Raji (cell line): ENCODE results near the gene TMIGD2.

Source experiments
- POLR2A ChIP-seq: IDR thresholded peaks from 2 replicates; pipeline ENCODE4 v1.6.1; 2011; ENCODE audit warnings: low read depth, low read length, control low read depth; ENCODE audit not compliant: insufficient read depth

The TMIGD2 gene

DNA sequence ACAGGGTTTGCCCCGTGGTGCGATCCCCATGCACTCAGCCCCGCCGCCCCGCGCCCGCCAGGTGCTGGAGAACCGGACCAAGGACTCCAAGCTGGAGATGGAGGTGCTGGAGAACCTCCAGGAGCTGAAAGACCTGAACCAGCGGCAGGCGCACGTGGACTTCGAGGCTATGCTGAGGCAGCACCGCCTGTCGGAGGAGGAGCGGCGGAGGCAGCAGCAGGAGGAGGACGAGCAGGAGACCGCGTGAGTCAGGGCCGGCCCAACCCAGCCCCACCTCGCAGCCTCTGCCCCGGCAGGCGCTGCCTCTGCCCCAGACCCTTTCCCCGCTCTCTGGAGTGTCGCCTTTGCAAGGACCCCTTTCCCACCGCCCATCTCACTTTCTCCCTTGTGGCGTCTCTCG lies 44.0 kb downstream of the TMIGD2 start:
- TF ChIP-seq POLR2A: no peak

DNA sequence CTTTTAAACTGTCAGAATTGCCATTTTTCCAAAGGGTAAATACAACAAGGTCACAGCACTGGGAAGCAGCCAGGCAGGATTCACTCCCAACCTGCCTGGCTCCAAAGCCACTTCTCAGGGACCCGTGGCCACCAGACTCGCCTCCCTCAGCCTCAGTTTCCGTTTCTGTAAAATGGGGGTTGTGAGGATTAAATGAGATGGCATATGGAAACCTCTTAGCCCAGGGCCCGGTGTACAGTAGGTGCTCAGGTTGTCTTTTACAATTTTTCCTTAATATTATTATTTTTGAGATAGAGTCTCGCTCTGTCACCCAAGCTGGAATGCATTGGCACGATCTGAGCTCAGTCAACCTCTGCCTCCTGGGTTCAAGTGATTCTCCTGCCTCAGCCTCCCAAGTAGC lies 45.2 kb downstream of the TMIGD2 start:
- TF ChIP-seq POLR2A: no peak

DNA sequence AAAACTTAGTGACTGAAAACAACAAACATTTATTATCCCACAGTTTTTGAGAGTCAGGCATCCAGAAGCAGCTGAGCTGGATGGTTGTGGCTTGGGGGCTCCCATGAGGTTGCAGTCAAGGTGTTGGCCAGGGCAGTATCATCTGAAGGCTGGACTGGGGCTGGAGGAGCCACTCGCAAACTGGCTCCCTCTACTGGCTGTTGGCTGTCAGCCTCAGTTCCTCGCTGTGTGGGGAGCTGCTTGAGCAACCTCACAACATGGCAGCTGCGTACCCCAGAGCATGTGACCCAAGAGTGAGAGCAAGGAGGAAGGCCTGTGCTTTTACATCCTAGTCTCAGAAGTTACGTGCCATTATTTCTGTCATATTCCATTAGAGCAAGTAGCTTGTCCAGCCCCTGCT lies 45.6 kb downstream of the TMIGD2 start:
- no peak for TF ChIP-seq POLR2A

DNA sequence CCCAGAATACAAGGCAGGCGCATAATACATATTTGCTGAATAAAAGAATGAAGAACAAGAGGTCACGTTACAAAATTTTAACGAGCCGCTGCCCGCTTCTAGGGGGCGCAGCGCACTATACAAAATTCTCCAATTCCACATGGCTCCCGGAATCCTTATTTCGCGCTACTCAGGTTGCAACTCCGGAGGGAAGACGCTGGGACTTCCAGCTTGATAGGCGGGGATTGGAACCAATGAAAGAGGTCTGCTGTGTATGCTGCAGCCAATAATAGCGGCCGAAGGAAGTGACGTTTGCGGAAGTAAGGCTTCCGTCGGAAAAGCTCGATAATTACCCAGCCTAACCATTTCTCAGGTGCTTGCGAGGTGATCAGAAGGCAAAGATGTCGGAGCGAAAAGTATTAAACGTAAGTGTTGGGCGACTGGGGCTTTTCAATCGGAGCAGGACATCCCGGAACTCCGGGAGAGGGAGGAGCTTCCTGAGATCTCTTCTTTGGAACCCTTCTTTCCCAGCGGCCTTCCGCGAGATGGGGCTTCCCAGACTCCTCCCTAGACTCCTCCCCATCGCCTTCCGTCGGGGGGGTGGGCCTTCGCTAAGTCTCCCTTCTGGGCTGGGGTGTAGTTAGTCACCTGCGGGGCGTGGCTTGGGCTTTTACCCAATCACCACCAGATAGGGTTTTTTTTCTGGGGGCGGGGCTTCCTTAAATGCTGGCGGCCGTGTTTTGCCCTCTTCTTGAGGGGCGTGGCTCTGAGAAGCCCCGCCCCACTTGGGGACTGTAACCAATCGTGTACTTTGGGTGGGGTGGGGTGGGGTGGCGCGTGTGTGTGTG lies 55.2 kb downstream of the TMIGD2 start, which contains the start of gene YJU2:
Gene YJU2 (plus strand): TSS at position 314 of the 827 bp plus-strand sequence. CDS start 67 bp downstream, at position 381.
- TF ChIP-seq POLR2A: peak; percentile 65
